ENCODE data around the gene CFAP90.

DNA sequence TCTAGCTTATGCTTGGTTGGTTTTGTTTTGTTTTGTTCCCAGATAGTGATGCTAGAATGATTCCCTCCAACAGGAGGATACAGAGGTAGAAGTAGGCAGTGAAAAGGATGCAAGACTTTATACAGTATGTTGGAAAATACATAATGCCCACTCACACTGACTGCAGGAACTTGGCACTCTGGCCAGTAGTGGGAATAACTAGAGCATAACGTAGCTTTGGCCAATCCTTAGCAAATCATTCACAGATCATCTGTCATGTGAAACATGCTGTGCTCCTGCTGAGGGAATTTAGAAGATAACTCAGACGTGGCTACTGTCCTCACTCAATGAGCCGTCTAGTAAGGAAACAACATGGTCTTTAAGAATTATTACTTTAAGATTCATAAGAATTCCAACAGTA, 13.5 kb downstream of the CFAP90 start:
- TF ChIP-seq POLR2A (IDR thresholded peaks at IDR 0.05; ENCODE audit: low read depth, low read length) (no peak), JUN (IDR thresholded peaks at IDR 0.05; ENCODE audit: borderline replicate concordance, insufficient read depth, insufficient read length, low read depth) (no peak), CTCF (IDR thresholded peaks at IDR 0.05; ENCODE audit: extremely low read depth in 1 of 2, insufficient read depth in 1 of 2, low read depth in 1 of 2, low read length in 2 of 2) (no peak), EZH2 (IDR thresholded peaks at IDR 0.05; ENCODE audit: borderline replicate concordance, low read depth, low read length, severe bottlenecking) (no peak), POLR2AphosphoS5 (IDR thresholded peaks at IDR 0.05; ENCODE audit: insufficient read depth, low read depth, low read length) (no peak), GATA2 (IDR thresholded peaks at IDR 0.05; ENCODE audit: insufficient read depth, insufficient read length, low read depth, low read length) (no peak)
- TF ChIP-seq, protein P1, sequence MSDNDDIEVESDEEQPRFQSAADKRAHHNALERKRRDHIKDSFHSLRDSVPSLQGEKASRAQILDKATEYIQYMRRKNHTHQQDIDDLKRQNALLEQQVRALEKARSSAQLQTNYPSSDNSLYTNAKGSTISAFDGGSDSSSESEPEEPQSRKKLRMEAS (IDR thresholded peaks at IDR 0.05; ENCODE audit: insufficient read depth, insufficient read length): no peak

Measured in endothelial cell of umbilical vein (primary cell).